Tibial artery (tissue), 4 donors: ENCODE measurements around the gene ZSCAN9.

Source experiments
- DNase-seq, 2 donors: peaks; one replicate each; pipeline ENCODE4 v3.0.0-alpha.2; 2019
- H3K27ac ChIP-seq, 2 donors: fragments of 200-600 bp; sonication (generic) in 1 of 2; 1 replicate in 1 of 2; 2 replicates in 1 of 2; pipeline ENCODE4 v1.5.1; 2018 to 2019; ENCODE audit warnings: mild to moderate bottlenecking in 1 of 2
- H3K27me3 ChIP-seq, 2 donors: fragments of 200-600 bp; sonication (generic) in 1 of 2; one replicate each; pipeline versions ENCODE4 v1.5.1 to v1.6.0; 2016 to 2019
- H3K36me3 ChIP-seq, 3 donors: fragments of 200-600 bp; sonication (generic) in 2 of 3; one replicate each; pipeline ENCODE4 v1.5.1; 2016 to 2019; ENCODE audit warnings: mild to moderate bottlenecking in 2 of 3
- H3K4me1 ChIP-seq, 4 donors: fragments of 200-600 bp; sonication (generic) in 2 of 4; 1 replicate in 3 of 4; 2 replicates in 1 of 4; pipeline ENCODE4 v1.5.1; 2016 to 2019
- H3K4me3 ChIP-seq, 2 donors: fragments of 200-600 bp; sonication (generic) in 1 of 2; 1 replicate in 1 of 2; 2 replicates in 1 of 2; pipeline ENCODE4 v1.5.1; 2018 to 2019; ENCODE audit warnings: mild to moderate bottlenecking in 2 of 2
- H3K9me3 ChIP-seq, 3 donors: fragments of 200-600 bp; sonication (generic) in 1 of 3; one replicate each; pipeline ENCODE4 v1.5.1; 2016 to 2019
- CTCF ChIP-seq, 2 experiments: fragments of 200-600 bp in 1 of 2; fragments of 450-650 bp in 1 of 2; IDR thresholded peaks; one replicate each; pipeline ENCODE4 v1.5.1; 2017 to 2019; ENCODE audit warnings: antibody characterized with exemption in 2 of 2, mild to moderate bottlenecking in 1 of 2, moderate library complexity in 1 of 2
- intact Hi-C: fragments of 100-400 bp; cut with DNase I; formaldehyde crosslinking; loops from one replicate; pipeline ENCODE4 v1.15.0; 2023; ENCODE audit warnings: low total_unique reads

ZSCAN9 gene

GRCh38 chr6:28263922-28264321 is 38.8 kb downstream of the ZSCAN9 start:
- H3K9me3 ChIP-seq = peaks cover 0 to 13% (median 6%) of the 10 kb centered on the region in 3 donors
- TF ChIP-seq CTCF (IDR thresholded peaks at IDR 0.05) = no peak
- no peaks in the 10 kb centered on the region for H3K27me3 ChIP-seq
- no peak overlapping the region for H3K4me3 ChIP-seq
- peaks cover 0 to 24% (median 9%) of the 10 kb centered on the region in 4 donors for H3K4me1 ChIP-seq
- intact Hi-C loops = no loop called here
- no peaks in the 10 kb centered on the region for H3K36me3 ChIP-seq
- DNase-seq = no peak
- H3K27ac ChIP-seq = no peak overlapping the region

GRCh38 chr6:28264834-28265401 is 39.8 kb downstream of the ZSCAN9 start:
- intact Hi-C loops = no loop called here
- TF ChIP-seq CTCF (IDR thresholded peaks at IDR 0.05) = no peak

GRCh38 chr6:28266563-28266961 is 41.5 kb downstream of the ZSCAN9 start:
- Histone ChIP-seq H3K27ac (peak overlapping the region; percentile 86 to 87), H3K4me3 (peak overlapping the region; percentile 82 to 91), H3K36me3 (peaks cover 0 to 3% (median 2%) of the 10 kb centered on the region in 3 donors), H3K4me1 (peaks cover 0 to 17% (median 10%) of the 10 kb centered on the region in 4 donors), H3K27me3 (no peaks in the 10 kb centered on the region), H3K9me3 (no peaks in the 10 kb centered on the region)
- TF ChIP-seq CTCF (IDR thresholded peaks at IDR 0.05) = no peak
- DNase-seq = no peak
- intact Hi-C loops = no loop called here

More at GRCh38 chr6:28264834-28265401, 39.8 kb downstream of the ZSCAN9 start:
- Histone ChIP-seq H3K4me1 (peaks cover 0 to 17% (median 10%) of the 10 kb centered on the region in 4 donors), H3K9me3 (peaks cover 0 to 7% (median 0%) of the 10 kb centered on the region in 3 donors), H3K27ac (no peak overlapping the region), H3K36me3 (no peaks in the 10 kb centered on the region), H3K4me3 (no peak overlapping the region), H3K27me3 (no peaks in the 10 kb centered on the region)
- DNase-seq = no peak

- H3K4me1 ChIP-seq = peaks cover 0 to 17% (median 10%) of the 10 kb centered on the region in 4 donors
- no peak for TF ChIP-seq CTCF (IDR thresholded peaks at IDR 0.05)
These were observed 42.1 kb downstream of the ZSCAN9 start, which contains the start of gene ZSCAN26 for GRCh38 chr6:28266962-28267694. Gene ZSCAN26 (plus strand): TSS chr6:28267143. CDS start chr6:28271920, 4,777 bp downstream.

GRCh38 chr6:28267695-28268059 is 42.6 kb downstream of the ZSCAN9 start:
- TF ChIP-seq CTCF (IDR thresholded peaks at IDR 0.05) = no peak
- H3K27ac ChIP-seq = peak overlapping the region; percentile 86 to 87
- peaks cover 0 to 17% (median 10%) of the 10 kb centered on the region in 4 donors for H3K4me1 ChIP-seq
- peak overlapping the region; percentile 82 to 91 for H3K4me3 ChIP-seq
- intact Hi-C loops = no loop called here
- H3K27me3 ChIP-seq = no peaks in the 10 kb centered on the region
- DNase-seq = no peak
- H3K36me3 ChIP-seq = peaks cover 10 to 15% (median 13%) of the 10 kb centered on the region in 3 donors
- no peaks in the 10 kb centered on the region for H3K9me3 ChIP-seq

More at GRCh38 chr6:28266962-28267694, 42.1 kb downstream of the ZSCAN9 start, which contains the start of gene ZSCAN26:
- intact Hi-C loops = no loop called here
- Histone ChIP-seq H3K4me3 (peak within 1 kb of the TSS; percentile 82 to 91), H3K9me3 (no peaks in the 10 kb centered on the region), H3K36me3 (peaks cover 5 to 9% (median 8%) of the 10 kb centered on the region in 3 donors), H3K27me3 (no peaks in the 10 kb centered on the region), H3K27ac (peak within 1 kb of the TSS; percentile 86 to 87)
- DNase-seq = peak; percentile 82 to 88
